T-helper 1 cell (primary cell): ENCODE measurements around the gene PAPPA.

ENCODE experiments used
- DNase-seq, 5 donors: peaks; one replicate each; pipeline ENCODE4 v3.0.0-alpha.2; 2012 to 2020
- total RNA-seq, 4 donors: gene quantifications; one replicate each; lab custom pipeline; 2026; lab: John Stamatoyannopoulos, UW

Gene PAPPA
- 0 reads per million in 4 donors for total RNA-seq

- no peak for DNase-seq
Measured at GRCh38 chr9:116153765-116154333, at the start of gene PAPPA. TSS of gene PAPPA (plus strand) at chr9:116153791. CDS start at chr9:116154173, 382 bp downstream.

- DNase-seq, result no peak
Measured at GRCh38 chr9:116103976-116104820, 49.4 kb upstream of the PAPPA start.

GRCh38 chr9:116112236-116112635, 41.4 kb upstream of the PAPPA start:
- DNase-seq, result no peak

GRCh38 chr9:116115761-116116353, 37.7 kb upstream of the PAPPA start:
- DNase-seq, result no peak

- DNase-seq, result no peak
Measured at GRCh38 chr9:116116393-116116792, 37.2 kb upstream of the PAPPA start.

GRCh38 chr9:116123171-116123570, 30.4 kb upstream of the PAPPA start:
- no peak for DNase-seq

- no peak for DNase-seq
Measured at GRCh38 chr9:116124472-116125040, 29.0 kb upstream of the PAPPA start.

- DNase-seq, result no peak
Measured at GRCh38 chr9:116133163-116133562, 20.4 kb upstream of the PAPPA start.

GRCh38 chr9:116134975-116135374, 18.6 kb upstream of the PAPPA start:
- no peak for DNase-seq

- no peak for DNase-seq
Measured at GRCh38 chr9:116137010-116137409, 16.6 kb upstream of the PAPPA start.

GRCh38 chr9:116137581-116137980, 16.0 kb upstream of the PAPPA start:
- DNase-seq, result no peak

GRCh38 chr9:116141864-116142561, 11.6 kb upstream of the PAPPA start:
- DNase-seq, result no peak

GRCh38 chr9:116142706-116143492, 10.7 kb upstream of the PAPPA start:
- DNase-seq, result no peak

- DNase-seq, result no peak
Measured at GRCh38 chr9:116144038-116144437, 9.6 kb upstream of the PAPPA start.

GRCh38 chr9:116144555-116144954, 9.0 kb upstream of the PAPPA start:
- no peak for DNase-seq

- DNase-seq, result no peak
Measured at GRCh38 chr9:116145036-116145435, 8.6 kb upstream of the PAPPA start.

GRCh38 chr9:116147821-116148220, 5.8 kb upstream of the PAPPA start:
- DNase-seq, result no peak

GRCh38 chr9:116149844-116150243, 3.7 kb upstream of the PAPPA start:
- DNase-seq, result no peak

- DNase-seq, result no peak
Measured at GRCh38 chr9:116151199-116151598, 2.4 kb upstream of the PAPPA start.

GRCh38 chr9:116151966-116152381, 1.6 kb upstream of the PAPPA start:
- DNase-seq, result no peak

- DNase-seq, result no peak
Measured at GRCh38 chr9:116152390-116152789, 1.2 kb upstream of the PAPPA start.
